Neural cell (in vitro differentiated cells): ENCODE results near the gene SLC17A1. TPM values are rescaled to one million over a fixed set of nuclear protein-coding genes. Genes with fewer than 3 reads are reported as not detected.

Experiments used
- H2AFZ ChIP-seq: fragments of 200-600, 300-800 bp; sonication (generic), shearing (Covaris generic); 2 replicates; pipeline ENCODE4 v1.6.0; 2014; ENCODE audit warnings: low read depth, mild to moderate bottlenecking, antibody characterized with exemption, low read length, moderate library complexity
- H3F3A ChIP-seq: fragments of 200-600 bp; shearing (Covaris generic); 2 replicates; pipeline ENCODE4 v1.6.1; 2016; ENCODE audit warnings: mild to moderate bottlenecking, moderate library complexity, mixed read lengths, antibody characterized with exemption, low read length; ENCODE audit not compliant: insufficient read depth, poor library complexity, severe bottlenecking
- H3K27ac ChIP-seq: fragments of 200-600, 300-800 bp; sonication (generic), shearing (Covaris generic); 2 replicates; pipeline ENCODE4 v1.5.1; 2014; ENCODE audit warnings: mild to moderate bottlenecking, low read length, moderate library complexity
- H3K27me3 ChIP-seq: fragments of 300-800, 200-600 bp; sonication (generic), shearing (Covaris generic); 2 replicates; pipeline ENCODE4 v1.6.0; 2014; ENCODE audit warnings: mild to moderate bottlenecking, low read depth, low read length, moderate library complexity; ENCODE audit not compliant: insufficient read depth
- H3K36me3 ChIP-seq: fragments of 300-800, 200-600 bp; sonication (generic), shearing (Covaris generic); 2 replicates; pipeline ENCODE4 v1.5.1; 2014; ENCODE audit warnings: mild to moderate bottlenecking, antibody characterized with exemption, low read length, moderate library complexity; ENCODE audit not compliant: insufficient read depth
- H3K4me2 ChIP-seq: fragments of 300-800, 200-600 bp; sonication (generic), shearing (Covaris generic); 2 replicates; pipeline ENCODE4 v1.6.0; 2014; ENCODE audit warnings: mild to moderate bottlenecking, low read length
- H3K4me3 ChIP-seq: fragments of 300-800, 200-600 bp; sonication (generic), shearing (Covaris generic); 2 replicates; pipeline ENCODE4 v1.5.1; 2014; ENCODE audit warnings: mild to moderate bottlenecking, low read length, moderate library complexity
- H3K79me2 ChIP-seq: fragments of 200-600 bp; shearing (Covaris generic); replicated peaks from 2 replicates; pipeline ENCODE4 v1.6.0; 2014; ENCODE audit warnings: mild to moderate bottlenecking, low read length, moderate library complexity; ENCODE audit not compliant: insufficient read depth
- H3K9ac ChIP-seq: fragments of 300-800, 200-600 bp; sonication (generic), shearing (Covaris generic); 2 replicates; pipeline ENCODE4 v1.6.1; 2016; ENCODE audit warnings: mild to moderate bottlenecking, low read length, mixed read lengths
- H3K9me2 ChIP-seq: fragments of 200-600 bp; shearing (Covaris generic); 2 replicates; pipeline ENCODE4 v1.6.1; 2016; ENCODE audit warnings: mild to moderate bottlenecking, low read length, mixed read lengths; ENCODE audit not compliant: insufficient read depth
- H3K9me3 ChIP-seq: fragments of 200-600, 300-800 bp; sonication (generic), shearing (Covaris generic); 2 replicates; pipeline ENCODE4 v1.6.1; 2016; ENCODE audit warnings: mild to moderate bottlenecking, mixed run types, low read length, moderate library complexity, mixed read lengths
- H4K20me1 ChIP-seq: fragments of 200-600 bp; shearing (Covaris generic); 2 replicates; pipeline ENCODE4 v1.6.1; 2016; ENCODE audit warnings: mild to moderate bottlenecking, mixed run types; ENCODE audit not compliant: insufficient read depth
- EP300 ChIP-seq: fragments of 450-650 bp; conservative IDR thresholded peaks from 2 replicates; pipeline ENCODE4 v1.6.1; 2014; ENCODE audit warnings: antibody characterized with exemption, mild to moderate bottlenecking, moderate library complexity; ENCODE audit not compliant: poor library complexity, severe bottlenecking
- EZH2 ChIP-seq: fragments of 200-600, 300-800 bp; shearing (Covaris generic), sonication (generic); IDR thresholded peaks from 2 replicates; pipeline ENCODE4 v1.6.1; 2014; ENCODE audit warnings: antibody characterized with exemption, low read length, borderline replicate concordance, mild to moderate bottlenecking; ENCODE audit not compliant: insufficient read depth, poor library complexity, severe bottlenecking
- MXI1 ChIP-seq: fragments of 450-650 bp; conservative IDR thresholded peaks from 2 replicates; pipeline ENCODE4 v1.6.1; 2014; ENCODE audit warnings: antibody characterized with exemption, mild to moderate bottlenecking; ENCODE audit not compliant: poor library complexity, severe bottlenecking
- POLR2AphosphoS5 ChIP-seq: IDR thresholded peaks from 2 replicates; pipeline ENCODE4 v1.6.1; 2012
- RAD21 ChIP-seq: fragments of 450-650 bp; conservative IDR thresholded peaks from 2 replicates; pipeline ENCODE4 v1.6.1; 2014; ENCODE audit warnings: antibody characterized with exemption, mild to moderate bottlenecking, moderate library complexity
- SMC3 ChIP-seq: fragments of 450-650 bp; conservative IDR thresholded peaks from 2 replicates; pipeline ENCODE4 v1.6.1; 2014; ENCODE audit warnings: antibody characterized with exemption, mild to moderate bottlenecking, moderate library complexity; ENCODE audit not compliant: poor library complexity
- TAF1 ChIP-seq: IDR thresholded peaks from 2 replicates; pipeline ENCODE4 v1.6.1; 2012; ENCODE audit warnings: low read depth
- polyA plus RNA-seq: library from polyadenylated mRNA; depleted of rRNA; stranded (reverse); fragments of >200 nt; gene quantifications from 2 replicates; pipeline ENCODE4 v1.2.3, GENCODE V29; 2014
- TF ChIP-seq, protein P1 (sequence below): IDR thresholded peaks from 2 replicates; pipeline ENCODE4 v1.6.1; 2012; ENCODE audit warnings: borderline replicate concordance

Gene SLC17A1
- polyA plus RNA-seq, 1 donor from 2014 or later: not detected

DNA sequence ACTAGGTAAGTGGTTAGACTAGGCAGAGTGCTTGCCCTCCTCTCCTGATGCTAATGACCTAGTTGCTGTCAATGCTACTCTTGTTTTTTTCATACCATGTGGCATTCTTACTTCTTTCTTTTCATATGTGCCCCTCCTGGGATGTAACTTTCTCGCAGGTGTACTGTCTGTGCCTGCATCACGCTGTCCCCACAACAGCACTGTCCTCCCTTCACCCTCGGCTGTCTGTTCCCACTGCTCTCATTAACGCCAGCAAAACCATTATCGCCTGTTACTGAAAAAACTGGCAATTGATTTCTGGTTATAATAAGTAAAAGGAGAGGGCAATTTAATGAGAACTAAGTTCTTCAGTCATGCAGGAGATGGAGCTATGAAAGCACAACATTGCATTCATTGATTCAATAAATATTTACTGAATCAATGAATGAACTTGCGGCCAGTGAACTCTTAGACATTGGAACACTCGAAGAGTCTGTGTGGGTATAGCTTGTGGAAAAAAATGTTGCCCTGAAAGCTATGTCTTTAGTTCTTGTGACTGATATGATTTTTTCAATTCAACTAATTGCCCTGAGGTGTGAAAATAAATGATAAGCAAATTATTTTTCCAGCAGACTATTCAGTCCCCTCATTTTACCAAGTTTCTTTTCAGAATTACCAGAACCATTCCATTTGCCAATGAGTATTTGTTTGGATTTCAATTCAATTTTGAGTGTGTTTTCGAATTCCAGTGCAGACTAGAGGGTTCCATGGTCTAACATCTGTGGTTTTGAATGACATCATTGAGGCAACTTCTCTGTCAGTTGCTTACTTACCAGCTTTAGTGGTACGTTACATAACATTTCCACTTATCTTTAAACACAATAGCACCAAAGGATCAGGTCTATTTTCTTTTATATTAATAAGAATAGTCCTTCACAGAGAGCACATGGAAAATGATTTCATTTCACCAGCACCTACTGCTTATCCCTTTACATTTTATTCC is 75.2 kb downstream of the SLC17A1 start:
- Histone ChIP-seq H3K9ac (no peak overlapping the region), H4K20me1 (no peaks in the 10 kb centered on the region), H3K27ac (no peak overlapping the region), H2AFZ (no peak overlapping the region), H3K4me3 (no peak overlapping the region), H3K9me3 (no peaks in the 10 kb centered on the region), H3K27me3 (no peaks in the 10 kb centered on the region), H3K79me2 (no peaks in the 10 kb centered on the region), H3F3A (no peaks in the 10 kb centered on the region), H3K9me2 (no peaks in the 10 kb centered on the region), H3K4me2 (no peak overlapping the region), H3K36me3 (no peaks in the 10 kb centered on the region)
- TF ChIP-seq RAD21 (no peak), EZH2 (no peak), SMC3 (no peak)

GRCh38 chr6:25755483-25755882 is 76.4 kb downstream of the SLC17A1 start:
- no peak overlapping the region for H3K27ac ChIP-seq
- no peak overlapping the region for H3K4me2 ChIP-seq
- H3K9me3 ChIP-seq: no peaks in the 10 kb centered on the region
- no peaks in the 10 kb centered on the region for H3K27me3 ChIP-seq
- H3K79me2 ChIP-seq: no peaks in the 10 kb centered on the region
- no peak overlapping the region for H2AFZ ChIP-seq
- TF ChIP-seq TAF1 (no peak), SMC3 (no peak), EP300 (no peak), RAD21 (no peak), MXI1 (no peak)
- H4K20me1 ChIP-seq: no peaks in the 10 kb centered on the region
- no peaks in the 10 kb centered on the region for H3K9me2 ChIP-seq
- no peaks in the 10 kb centered on the region for H3F3A ChIP-seq
- H3K4me3 ChIP-seq: no peak overlapping the region
- H3K9ac ChIP-seq: no peak overlapping the region
- no peaks in the 10 kb centered on the region for H3K36me3 ChIP-seq

- H2AFZ ChIP-seq: no peak within 1 kb of the TSS
- no peak within 1 kb of the TSS for H3K9ac ChIP-seq
- no peaks in the 10 kb centered on the region for H3F3A ChIP-seq
- no peaks in the 10 kb centered on the region for H3K9me2 ChIP-seq
- H3K36me3 ChIP-seq: no peaks in the 10 kb centered on the region
- no peaks in the 10 kb centered on the region for H3K9me3 ChIP-seq
- no peaks in the 10 kb centered on the region for H3K27me3 ChIP-seq
- H3K4me3 ChIP-seq: no peak within 1 kb of the TSS
- no peaks in the 10 kb centered on the region for H3K79me2 ChIP-seq
- H4K20me1 ChIP-seq: no peaks in the 10 kb centered on the region
- H3K27ac ChIP-seq: no peak within 1 kb of the TSS
- H3K4me2 ChIP-seq: no peak within 1 kb of the TSS
- TF ChIP-seq, protein P1, sequence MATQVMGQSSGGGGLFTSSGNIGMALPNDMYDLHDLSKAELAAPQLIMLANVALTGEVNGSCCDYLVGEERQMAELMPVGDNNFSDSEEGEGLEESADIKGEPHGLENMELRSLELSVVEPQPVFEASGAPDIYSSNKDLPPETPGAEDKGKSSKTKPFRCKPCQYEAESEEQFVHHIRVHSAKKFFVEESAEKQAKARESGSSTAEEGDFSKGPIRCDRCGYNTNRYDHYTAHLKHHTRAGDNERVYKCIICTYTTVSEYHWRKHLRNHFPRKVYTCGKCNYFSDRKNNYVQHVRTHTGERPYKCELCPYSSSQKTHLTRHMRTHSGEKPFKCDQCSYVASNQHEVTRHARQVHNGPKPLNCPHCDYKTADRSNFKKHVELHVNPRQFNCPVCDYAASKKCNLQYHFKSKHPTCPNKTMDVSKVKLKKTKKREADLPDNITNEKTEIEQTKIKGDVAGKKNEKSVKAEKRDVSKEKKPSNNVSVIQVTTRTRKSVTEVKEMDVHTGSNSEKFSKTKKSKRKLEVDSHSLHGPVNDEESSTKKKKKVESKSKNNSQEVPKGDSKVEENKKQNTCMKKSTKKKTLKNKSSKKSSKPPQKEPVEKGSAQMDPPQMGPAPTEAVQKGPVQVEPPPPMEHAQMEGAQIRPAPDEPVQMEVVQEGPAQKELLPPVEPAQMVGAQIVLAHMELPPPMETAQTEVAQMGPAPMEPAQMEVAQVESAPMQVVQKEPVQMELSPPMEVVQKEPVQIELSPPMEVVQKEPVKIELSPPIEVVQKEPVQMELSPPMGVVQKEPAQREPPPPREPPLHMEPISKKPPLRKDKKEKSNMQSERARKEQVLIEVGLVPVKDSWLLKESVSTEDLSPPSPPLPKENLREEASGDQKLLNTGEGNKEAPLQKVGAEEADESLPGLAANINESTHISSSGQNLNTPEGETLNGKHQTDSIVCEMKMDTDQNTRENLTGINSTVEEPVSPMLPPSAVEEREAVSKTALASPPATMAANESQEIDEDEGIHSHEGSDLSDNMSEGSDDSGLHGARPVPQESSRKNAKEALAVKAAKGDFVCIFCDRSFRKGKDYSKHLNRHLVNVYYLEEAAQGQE: no peak
- no peak for TF ChIP-seq MXI1
- TF ChIP-seq POLR2AphosphoS5: no peak
These were observed 77.3 kb downstream of the SLC17A1 start, which contains the start of gene SLC17A4 for GRCh38 chr6:25754535-25754934. Gene SLC17A4 (plus strand): TSS chr6:25754742. CDS start chr6:25761963, 7,221 bp downstream.
